Mononuclear cell (primary cell): ENCODE measurements around the gene HIVEP2. TPM values are rescaled to one million over a fixed set of nuclear protein-coding genes. Genes with fewer than 3 reads are reported as not detected.

Source experiments
- total RNA-seq: library from RNA; depleted of rRNA; stranded (reverse); fragments of >200 nt; gene quantifications from one replicate; pipeline ENCODE4 v1.2.3, GENCODE V29; 2012

Gene HIVEP2
- total RNA-seq, 1 donor, result 32.0 TPM

Other genes with a start within 250 kb of the HIVEP2 start
- gene AIG1, start 115.7 kb upstream of the HIVEP2 start, total RNA-seq, result 9.8 TPM